ENCODE data around the gene PIP4K2B.
A peak's percentile ranks its signal among the peaks of the same experiment; 100 is the strongest.

PIP4K2B gene

GRCh38 chr17:38743556-38744171 lies 55.7 kb downstream of the PIP4K2B start:
- DNase-seq: no peak

- DNase-seq: peak; percentile 62
Measured at GRCh38 chr17:38742411-38743308, 56.7 kb downstream of the PIP4K2B start.

- no peak for DNase-seq
Measured at GRCh38 chr17:38741921-38742410, 57.4 kb downstream of the PIP4K2B start.

- no peak for DNase-seq
Measured at GRCh38 chr17:38741461-38741860, 57.9 kb downstream of the PIP4K2B start.

- no peak for DNase-seq
Measured at GRCh38 chr17:38740806-38741205, 58.5 kb downstream of the PIP4K2B start.

- no peak for DNase-seq
Measured at GRCh38 chr17:38740044-38740443, 59.3 kb downstream of the PIP4K2B start.

- no peak for DNase-seq
Measured at GRCh38 chr17:38739305-38739704, 60.1 kb downstream of the PIP4K2B start.

- DNase-seq: no peak
Measured at GRCh38 chr17:38738686-38739085, 60.7 kb downstream of the PIP4K2B start.

- no peak for DNase-seq
Measured at GRCh38 chr17:38738007-38738662, 61.2 kb downstream of the PIP4K2B start.

- no peak for DNase-seq
Measured at GRCh38 chr17:38735161-38735997, 64.0 kb downstream of the PIP4K2B start.

GRCh38 chr17:38733982-38734973 lies 65.1 kb downstream of the PIP4K2B start:
- no peak for DNase-seq

GRCh38 chr17:38733282-38733981 lies 65.9 kb downstream of the PIP4K2B start:
- DNase-seq: no peak

- no peak for DNase-seq
Measured at GRCh38 chr17:38732376-38733281, 66.7 kb downstream of the PIP4K2B start.

GRCh38 chr17:38731526-38732294 lies 67.6 kb downstream of the PIP4K2B start:
- DNase-seq: no peak

GRCh38 chr17:38730526-38731379 lies 68.6 kb downstream of the PIP4K2B start:
- DNase-seq: peak; percentile 43

GRCh38 chr17:38729886-38730525 lies 69.3 kb downstream of the PIP4K2B start, which contains the start of gene CISD3:
CISD3 (plus strand) TSS chr17:38730341; CDS start chr17:38730359, 18 bp downstream.
- peak; percentile 40 for DNase-seq

- no peak for DNase-seq
Measured at GRCh38 chr17:38729368-38729885, 69.9 kb downstream of the PIP4K2B start.

Data from DMS79 (cell line).